8988T (cell line): ENCODE measurements around the gene EPB41L4A.
A peak's percentile ranks its signal among the peaks of the same experiment; 100 is the strongest.
"Not testable (repeated sequence)": the region's sequence is repeated elsewhere in the genome, so short reads cannot be mapped to it uniquely, and the experiment has no call there.

Experiments used
- DNase-seq: peaks from one replicate; pipeline ENCODE4 v3.0.0; 2011

EPB41L4A gene

GRCh38 chr5:112401924-112402323 is 17.2 kb downstream of the EPB41L4A start:
- no peak for DNase-seq

DNA sequence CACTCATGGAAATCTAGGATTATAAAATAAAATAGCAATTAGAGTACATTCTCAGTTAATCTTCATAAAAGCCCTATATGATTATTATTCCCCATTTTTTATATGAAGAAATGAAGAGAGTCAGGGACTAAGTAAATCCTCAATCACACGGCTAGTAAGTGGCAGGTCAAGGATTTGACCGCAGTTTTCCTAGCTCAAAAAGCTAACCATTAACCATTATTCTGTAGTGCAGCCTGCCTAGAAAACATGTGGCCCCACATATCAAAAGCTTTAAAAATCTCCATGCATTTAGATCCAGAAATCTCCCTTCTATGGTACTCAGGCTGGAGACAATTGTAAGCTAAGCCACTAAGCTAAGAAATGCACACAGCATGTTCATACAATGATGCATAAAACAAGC is 21.4 kb downstream of the EPB41L4A start:
- DNase-seq = no peak

GRCh38 chr5:112396430-112396829 is 22.6 kb downstream of the EPB41L4A start:
- DNase-seq = no peak

DNA sequence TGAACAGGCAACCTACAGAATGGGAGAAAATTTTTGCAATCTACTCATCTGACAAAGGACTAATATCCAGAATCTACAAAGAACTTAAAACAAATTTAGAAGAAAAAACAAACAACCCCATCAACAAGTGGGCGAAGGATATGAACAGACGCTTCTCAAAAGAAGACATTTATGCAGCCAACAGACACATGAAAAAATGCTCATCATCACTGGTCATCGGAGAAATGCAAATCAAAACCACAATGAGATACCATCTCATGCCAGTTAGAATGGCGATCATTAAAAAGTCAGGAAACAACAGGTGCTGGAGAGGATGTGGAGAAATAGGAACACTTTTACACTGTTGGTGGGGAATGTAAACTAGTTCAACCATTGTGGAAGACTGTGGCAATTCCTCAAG is 23.8 kb downstream of the EPB41L4A start:
- not testable (repeated sequence) for DNase-seq

DNA sequence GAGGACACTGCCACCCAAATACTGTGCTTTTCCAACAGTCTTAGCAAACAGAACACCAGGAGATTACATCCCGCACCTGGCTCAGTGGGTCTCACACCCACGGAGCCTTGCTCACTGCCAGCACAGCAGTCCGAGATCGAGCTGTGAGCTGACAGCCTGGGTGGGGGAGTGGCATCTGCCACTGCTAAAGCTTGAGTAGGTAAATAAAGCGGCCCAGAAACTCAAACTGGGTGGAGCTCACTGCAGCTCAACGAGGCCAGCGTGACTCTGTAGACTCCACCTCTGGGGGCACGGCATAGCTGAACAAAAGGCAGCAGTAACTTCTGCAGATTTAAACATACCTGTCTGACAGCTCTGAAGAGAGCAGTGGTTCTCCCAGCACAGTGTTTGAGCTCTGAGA is 28.8 kb downstream of the EPB41L4A start:
- DNase-seq = no peak

- no peak for DNase-seq
Observed at GRCh38 chr5:112388739-112389138, 30.3 kb downstream of the EPB41L4A start.

DNA sequence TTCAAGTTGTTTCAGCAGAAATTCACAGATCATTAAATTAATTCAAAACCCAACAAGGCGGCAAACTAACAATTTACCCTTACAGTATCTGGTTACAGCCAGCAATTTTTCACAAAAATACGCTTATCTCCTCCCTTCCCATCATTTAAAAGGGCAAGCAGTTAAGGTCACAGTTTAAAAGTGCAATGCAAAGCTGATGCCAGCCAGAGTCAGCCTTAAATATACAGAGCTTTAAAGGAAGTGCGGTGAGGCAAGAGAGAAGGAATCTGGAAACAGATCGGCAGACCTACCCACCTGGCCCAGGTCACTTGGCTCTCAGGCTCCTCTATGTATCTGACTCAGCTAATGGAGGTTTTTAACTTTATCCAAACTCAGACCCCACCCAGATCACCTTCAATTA is 31.0 kb downstream of the EPB41L4A start:
- DNase-seq = no peak

- DNase-seq = no peak
Observed at GRCh38 chr5:112386766-112387165, 32.3 kb downstream of the EPB41L4A start.

DNA sequence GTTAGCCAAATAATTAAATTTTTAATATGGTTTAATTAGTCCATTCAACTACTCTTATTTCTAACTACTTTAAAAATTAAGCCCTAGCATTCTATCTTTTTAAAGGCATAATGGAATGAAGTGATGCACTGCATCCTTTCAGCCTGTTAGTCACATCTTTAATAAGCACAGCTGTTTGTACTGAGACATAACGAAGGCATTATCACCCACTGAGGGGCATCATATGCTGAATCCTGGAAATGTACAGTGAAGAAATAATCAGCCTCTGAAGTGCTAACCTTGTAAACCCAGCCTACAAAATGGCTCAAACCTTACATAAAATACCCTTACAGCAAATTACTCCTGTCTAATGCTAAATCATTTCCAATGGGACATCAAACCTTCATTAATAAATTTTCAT is 33.1 kb downstream of the EPB41L4A start:
- DNase-seq = no peak

DNA sequence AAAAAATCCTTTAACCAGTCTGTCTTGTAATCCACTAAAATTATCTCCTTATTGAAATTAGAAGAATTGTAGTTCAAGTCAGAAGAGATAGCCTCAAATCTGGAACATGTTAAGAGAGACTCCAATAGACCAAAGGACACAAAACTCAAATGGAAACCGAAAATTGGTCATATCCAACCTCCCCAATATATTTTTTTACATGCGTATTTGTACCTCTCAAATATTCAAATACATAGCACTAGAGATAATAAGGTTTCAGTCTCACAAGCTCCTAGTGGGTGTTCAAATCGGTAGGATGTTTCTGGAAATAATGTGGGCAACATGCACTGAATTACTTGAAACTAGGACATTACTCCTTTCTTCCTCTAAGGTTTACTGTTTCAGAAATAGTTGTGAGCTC is 33.5 kb downstream of the EPB41L4A start:
- no peak for DNase-seq

DNA sequence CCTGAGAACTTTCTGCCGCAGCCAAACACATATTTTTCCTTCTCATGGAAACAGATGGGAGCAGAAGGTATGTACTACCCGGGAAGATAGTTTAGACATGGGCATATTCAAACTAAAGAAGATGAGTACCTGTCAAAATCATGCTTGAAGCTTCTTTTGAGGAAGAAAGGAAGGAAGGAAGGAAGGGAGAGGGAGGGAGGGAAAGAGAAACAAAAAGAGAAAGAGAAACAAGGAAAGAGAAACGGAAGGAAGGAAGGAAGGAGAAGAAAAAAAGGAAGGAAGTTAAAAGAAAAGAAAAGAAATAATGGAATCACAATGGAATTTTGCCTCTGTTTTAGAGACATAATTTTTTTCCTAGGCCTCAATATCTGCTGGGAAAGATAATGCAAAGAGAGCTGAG is 34.6 kb downstream of the EPB41L4A start:
- DNase-seq = no peak

DNA sequence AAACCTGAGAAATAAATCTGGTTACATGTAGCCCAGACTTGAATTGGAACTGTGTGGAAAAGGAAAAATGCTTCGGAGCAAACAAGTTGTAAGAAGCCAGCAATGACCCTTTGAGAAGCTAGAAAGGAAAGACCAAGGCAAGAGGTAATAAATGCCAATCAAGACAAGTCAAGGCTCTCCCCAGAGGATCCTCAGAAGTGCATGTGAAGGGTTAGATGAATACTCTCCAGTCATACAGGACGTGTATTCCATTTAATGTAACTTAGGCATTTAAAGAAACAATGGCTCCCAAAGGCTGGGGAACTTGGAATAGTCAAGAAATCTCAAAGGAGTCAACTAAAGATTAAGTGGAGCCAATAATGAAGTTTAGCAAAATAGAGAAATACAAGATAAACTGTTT is 36.2 kb downstream of the EPB41L4A start:
- no peak for DNase-seq

DNA sequence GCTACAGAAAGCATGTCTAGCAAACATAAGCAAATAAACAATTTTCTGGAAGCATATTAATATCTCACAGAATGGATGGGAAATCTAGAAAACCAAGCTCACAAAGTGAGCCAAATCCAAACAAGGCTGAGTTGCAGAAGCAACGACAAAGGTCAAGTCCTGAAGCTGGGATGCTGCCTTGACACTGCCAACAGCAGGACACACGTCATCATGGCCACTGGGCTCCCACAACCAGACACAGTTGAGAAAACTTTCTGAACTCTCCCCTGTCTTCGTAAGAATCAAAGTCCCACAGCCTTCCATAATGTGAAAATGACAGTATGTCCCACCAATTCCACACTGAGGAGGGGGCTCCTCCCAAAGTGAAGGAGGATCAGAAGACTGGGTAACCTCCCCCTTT is 37.6 kb downstream of the EPB41L4A start:
- DNase-seq = no peak

DNA sequence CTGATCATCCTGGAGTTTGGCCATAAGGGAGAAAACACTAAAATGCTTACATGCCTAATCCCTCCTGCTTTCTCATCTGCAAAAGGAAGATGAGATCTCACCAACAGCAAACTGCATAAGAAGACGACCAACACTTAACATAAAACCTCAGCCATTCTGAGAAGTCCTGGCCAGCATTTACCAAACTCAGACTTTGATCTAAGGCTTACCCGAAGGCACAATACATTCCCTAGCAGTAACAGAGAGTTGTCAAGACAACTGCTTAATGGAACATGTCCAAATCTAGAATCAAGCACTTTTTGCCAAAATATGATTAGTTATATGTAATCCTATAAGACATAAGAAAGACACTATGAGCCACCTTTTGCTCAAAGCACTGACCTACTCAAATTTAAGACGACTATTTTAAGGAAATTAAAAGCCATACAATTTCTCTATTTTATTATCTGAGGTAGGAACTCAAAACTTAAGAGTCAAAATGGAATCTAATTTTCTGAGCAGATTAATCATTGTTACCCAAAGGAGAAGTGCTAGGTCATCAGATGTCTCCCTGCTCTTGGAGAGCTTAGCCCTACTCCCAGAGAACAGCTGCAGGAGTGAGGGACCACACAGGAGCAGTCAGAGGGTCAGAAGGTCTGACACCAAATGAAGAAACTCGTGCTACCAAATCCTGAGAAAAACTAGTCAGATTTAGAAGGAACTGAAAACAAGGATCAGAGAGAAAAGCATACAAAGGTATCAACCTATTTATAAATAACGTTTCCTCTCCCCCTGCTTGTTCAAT is 39.3 kb downstream of the EPB41L4A start:
- DNase-seq = no peak

DNA sequence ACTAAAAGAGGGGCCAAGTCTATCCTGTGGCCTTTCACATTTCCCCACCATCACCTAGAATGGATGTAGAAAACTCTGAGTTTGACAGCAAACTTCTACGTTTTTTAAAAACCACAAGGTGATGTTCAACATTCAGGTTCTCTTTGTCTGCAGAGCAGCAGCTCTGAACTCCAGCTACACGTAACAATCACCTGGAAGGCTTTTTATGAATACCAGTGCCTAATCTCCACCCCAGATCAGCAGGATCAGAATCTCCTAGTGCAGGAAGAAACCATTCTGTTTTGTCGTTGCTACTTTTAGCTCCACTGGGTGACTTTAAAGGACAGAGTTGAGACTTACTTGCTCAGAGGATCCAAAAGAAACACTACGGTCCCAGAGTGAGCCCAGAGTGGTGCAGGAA is 44.3 kb downstream of the EPB41L4A start:
- DNase-seq = no peak

DNA sequence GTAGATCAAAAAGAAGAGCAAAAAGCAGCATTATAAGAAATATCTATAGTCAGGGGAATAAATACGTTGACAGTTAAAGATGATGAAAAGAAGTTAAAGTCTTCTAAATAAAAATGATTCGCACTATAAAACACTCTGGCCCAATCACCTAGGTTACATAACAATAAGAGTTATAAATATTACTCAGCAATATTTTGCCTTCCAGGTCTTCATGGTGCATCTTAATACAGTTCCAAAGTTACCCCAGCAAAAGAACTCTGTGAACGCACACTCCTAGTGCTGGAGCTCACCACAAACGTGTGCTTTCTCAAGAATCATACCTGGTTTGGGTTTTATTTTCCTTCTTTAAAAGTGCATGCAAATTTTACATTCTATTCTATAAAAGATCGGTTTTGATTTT is 44.7 kb downstream of the EPB41L4A start:
- DNase-seq = no peak

- no peak for DNase-seq
Observed at GRCh38 chr5:112373885-112374284, 45.2 kb downstream of the EPB41L4A start.

DNA sequence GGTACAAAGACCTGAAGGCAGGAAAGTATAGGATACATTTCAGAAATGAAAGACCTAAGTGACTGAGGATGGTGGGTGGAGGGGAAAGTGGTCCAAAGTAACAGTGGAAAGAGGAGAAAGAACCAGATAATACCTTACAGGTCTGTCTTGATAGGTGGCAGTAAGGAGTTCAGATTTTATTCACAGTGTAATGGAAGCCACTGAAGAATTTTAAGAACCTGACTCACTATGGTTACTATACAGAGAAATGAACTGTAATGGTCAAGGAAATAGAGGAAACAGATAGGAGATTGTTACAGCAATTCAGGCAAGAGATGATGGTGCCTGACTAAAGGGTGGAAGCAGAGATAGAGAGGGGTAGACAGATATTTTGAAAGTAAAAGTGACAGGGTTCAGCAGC is 46.5 kb downstream of the EPB41L4A start:
- no peak for DNase-seq

- no peak for DNase-seq
Observed at GRCh38 chr5:112371067-112371466, 48.0 kb downstream of the EPB41L4A start.

- DNase-seq = no peak
Observed at GRCh38 chr5:112367400-112367799, 51.7 kb downstream of the EPB41L4A start.

DNA sequence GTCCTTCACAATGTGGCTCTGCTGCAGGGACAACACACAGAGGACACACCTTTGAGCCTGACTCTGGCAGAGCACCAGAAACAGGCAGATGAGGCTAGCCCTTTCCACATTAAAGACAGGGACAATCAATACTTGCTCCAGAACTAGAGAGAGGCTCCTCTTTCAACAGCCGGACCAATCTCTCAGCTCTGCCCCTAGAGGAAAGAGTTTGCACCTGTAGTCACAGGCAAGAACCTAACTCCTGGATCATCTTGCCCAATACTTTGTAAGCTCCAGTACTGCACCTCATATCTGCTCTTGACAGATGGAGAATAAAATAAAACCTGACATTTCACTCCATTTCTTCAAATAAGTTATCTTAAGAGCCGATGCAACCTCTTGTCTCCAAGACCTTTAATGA is 52.1 kb downstream of the EPB41L4A start:
- DNase-seq = peak; percentile 22

DNA sequence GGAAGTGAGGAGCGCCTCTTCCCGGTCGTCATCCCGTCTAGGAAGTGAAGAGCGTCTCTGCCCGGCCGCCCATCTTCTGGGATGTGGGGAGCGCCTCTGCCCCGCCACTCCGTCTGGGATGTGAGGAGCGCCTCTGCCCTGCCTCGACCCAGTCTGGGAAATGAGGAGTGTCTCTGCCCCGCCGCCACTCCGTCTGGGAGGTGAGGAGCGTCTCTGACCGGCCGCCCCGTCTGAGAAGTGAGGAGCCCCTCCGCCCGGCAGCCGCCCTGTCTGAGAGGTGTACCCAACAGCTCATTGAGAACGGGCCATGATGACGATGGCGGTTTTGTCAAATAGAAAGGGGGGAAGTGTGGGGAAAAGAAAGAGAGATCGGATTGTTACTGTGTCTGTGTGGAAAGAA is 58.3 kb downstream of the EPB41L4A start:
- DNase-seq = not testable (repeated sequence)

DNA sequence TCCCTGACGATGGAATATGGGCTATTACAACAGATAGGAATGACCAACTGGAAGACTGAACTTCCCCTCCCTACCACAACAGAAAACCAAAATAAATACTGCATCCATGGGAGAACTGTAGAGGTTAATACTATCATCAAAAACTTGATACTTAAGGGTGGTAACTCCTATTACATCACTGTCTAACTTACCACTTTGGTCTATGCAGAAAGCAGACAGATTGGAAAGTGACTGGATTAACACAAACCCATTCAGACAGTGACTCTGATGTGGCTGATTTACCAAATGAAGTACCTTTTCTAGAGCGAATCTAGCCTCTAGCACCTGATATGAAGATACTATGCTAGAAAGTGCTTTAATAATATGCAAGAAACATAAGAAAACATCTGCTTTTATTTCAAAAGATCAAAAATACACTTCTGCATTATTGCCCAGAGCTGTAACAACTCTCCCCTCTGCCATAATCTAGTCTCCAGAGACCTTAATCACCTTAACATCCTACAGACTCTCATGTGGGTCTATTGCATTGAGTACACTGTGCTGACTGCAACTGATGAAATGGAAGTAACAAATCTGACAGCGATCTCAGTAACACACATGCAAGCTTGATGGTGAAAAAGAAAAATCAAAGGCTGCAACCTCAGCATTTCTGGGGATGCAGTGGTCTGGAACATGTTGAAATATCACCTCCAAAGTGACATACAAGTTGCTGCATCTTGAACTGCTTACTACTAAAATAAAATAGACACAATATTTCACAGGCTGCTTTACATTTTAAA is 62.7 kb downstream of the EPB41L4A start:
- no peak for DNase-seq

- no peak for DNase-seq
Observed at GRCh38 chr5:112355058-112355685, 63.9 kb downstream of the EPB41L4A start.
